HCT116 (cell line): Measurements from ENCODE around the gene GALNT13. TPM values are rescaled to one million over a fixed set of nuclear protein-coding genes. Genes with fewer than 3 reads are reported as not detected.

ENCODE experiments used
- ATAC-seq: fragments of 200-7000 bp; cut with Tn5 transposase; 2 replicates; pipeline ENCODE4 v1.9.1; 2020; ENCODE audit warnings: mild to moderate bottlenecking, moderate library complexity
- BruUV-seq: library from RNA; stranded (reverse); fragments of 400-500 nt; replicated peaks from 2 replicates; lab custom pipeline; 2021; lab: Mats Ljungman, UMichigan
- CTCF ChIA-PET: fragments of 300-600 bp; sonication (Branson Sonifier 250); formaldehyde crosslinking; loops from one replicate; lab custom pipeline; 2021; ENCODE audit warnings: antibody characterized with exemption; lab: Charles Lee
- POLR2A ChIA-PET: fragments of 300-600, 350-600 bp; sonication (Branson Sonifier 250); formaldehyde crosslinking; loops from one replicate; lab custom pipeline; 2021; ENCODE audit warnings: antibody characterized with exemption; lab: Charles Lee
- RAD21 ChIA-PET, 2 experiments: fragments of 300-600 bp; sonication (Branson Sonifier 250); formaldehyde crosslinking; loops; one replicate each; lab custom pipeline; 2023; ENCODE audit warnings: low total read pairs in 2 of 2; ENCODE audit not compliant: uncharacterized antibody in 2 of 2, unreplicated experiment in 2 of 2, low non-redundant PET in 1 of 2; lab: Charles Lee
- DNase-seq: peaks from one replicate; pipeline ENCODE4 v3.0.0-alpha.2; 2010; ENCODE audit warnings: low read depth, low spot score
- H2AFZ ChIP-seq: fragments of 200-600 bp; shearing (Covaris generic), sonication (generic); 2 replicates; pipeline ENCODE4 v1.6.1; 2017; ENCODE audit warnings: low read depth, mixed run types, mixed read lengths, antibody characterized with exemption, low read length; ENCODE audit not compliant: poor library complexity, severe bottlenecking
- H3K27ac ChIP-seq: 2 replicates; pipeline ENCODE4 v1.5.1; 2012; ENCODE audit warnings: low read depth, low read length
- H3K27me3 ChIP-seq: fragments of 200-600 bp; sonication (generic); 2 replicates; pipeline ENCODE4 v1.6.1; 2016; ENCODE audit warnings: mixed run types, low read length, mixed read lengths; ENCODE audit not compliant: insufficient read depth
- H3K36me3 ChIP-seq, 2 experiments: fragments of 200-500 bp in 1 of 2; fragments of 200-600 bp in 1 of 2; sonication (Bioruptor generic) in 1 of 2; sonication (generic) in 1 of 2; 2 replicates each; pipeline versions ENCODE4 v1.5.1 to v1.6.1; 2014 to 2016; ENCODE audit warnings: low read length in 2 of 2, inconsistent platforms in 1 of 2, mixed read lengths in 1 of 2, mixed run types in 1 of 2; ENCODE audit not compliant: insufficient read depth in 2 of 2, control insufficient read depth in 1 of 2
- H3K4me1 ChIP-seq, 2 experiments: fragments of 200-600 bp in 1 of 2; sonication (generic) in 1 of 2; 2 replicates each; pipeline versions ENCODE4 v1.5.1 to v1.6.1; 2012 to 2017; ENCODE audit warnings: low read length in 2 of 2, inconsistent platforms in 1 of 2, mild to moderate bottlenecking in 1 of 2, mixed read lengths in 1 of 2, mixed run types in 1 of 2, moderate library complexity in 1 of 2; ENCODE audit not compliant: insufficient read depth in 2 of 2, control insufficient read depth in 1 of 2
- H3K4me2 ChIP-seq: fragments of 200-600 bp; sonication (generic); 2 replicates; pipeline ENCODE4 v1.6.1; 2017; ENCODE audit warnings: mixed run types, low read length, mixed read lengths
- H3K4me3 ChIP-seq, 2 experiments: fragments of 200-600 bp in 1 of 2; sonication (generic) in 1 of 2; replicated peaks in 1 of 2; 2 replicates each; pipeline ENCODE4 v1.5.1; 2011 to 2016; ENCODE audit warnings: low read length in 2 of 2, control low read depth in 1 of 2, low read depth in 1 of 2, mild to moderate bottlenecking in 1 of 2, mixed read lengths in 1 of 2, mixed run types in 1 of 2
- H3K79me2 ChIP-seq: fragments of 200-600 bp; sonication (generic); 2 replicates; pipeline ENCODE4 v1.6.1; 2017; ENCODE audit warnings: mild to moderate bottlenecking, mixed run types, low read length, moderate library complexity, mixed read lengths; ENCODE audit not compliant: insufficient read depth
- H3K9ac ChIP-seq: fragments of 200-600 bp; sonication (generic); 2 replicates; pipeline ENCODE4 v1.6.1; 2016; ENCODE audit warnings: low read length, mixed read lengths
- H3K9me2 ChIP-seq: fragments of 200-600 bp; sonication (generic), shearing (Covaris generic); 2 replicates; pipeline ENCODE4 v1.6.1; 2017; ENCODE audit warnings: mixed run types, mild to moderate bottlenecking, moderate library complexity; ENCODE audit not compliant: insufficient read depth
- H3K9me3 ChIP-seq, 2 experiments: fragments of 200-500 bp in 1 of 2; fragments of 200-600 bp in 1 of 2; sonication (Bioruptor generic) in 1 of 2; sonication (generic) in 1 of 2; 2 replicates each; pipeline ENCODE4 v1.6.1; 2014 to 2017; ENCODE audit warnings: low read length in 2 of 2, mixed read lengths in 2 of 2, inconsistent platforms in 1 of 2, low read depth in 1 of 2, mild to moderate bottlenecking in 1 of 2, mixed run types in 1 of 2, moderate library complexity in 1 of 2; ENCODE audit not compliant: control insufficient read depth in 1 of 2, insufficient read depth in 1 of 2
- H4K20me1 ChIP-seq: fragments of 200-600 bp; sonication (generic), shearing (Covaris generic); 2 replicates; pipeline ENCODE4 v1.6.1; 2017; ENCODE audit warnings: mixed run types, mild to moderate bottlenecking, moderate library complexity; ENCODE audit not compliant: insufficient read depth
- ATF3 ChIP-seq: IDR thresholded peaks from 2 replicates; pipeline ENCODE4 v1.6.1; 2012
- CBX3 ChIP-seq: IDR thresholded peaks from 2 replicates; pipeline ENCODE4 v1.6.1; 2012; ENCODE audit warnings: low read depth
- CEBPB ChIP-seq: IDR thresholded peaks from 2 replicates; pipeline ENCODE4 v1.6.1; 2012; ENCODE audit warnings: low read depth
- CTCF ChIP-seq, 3 experiments: fragments of 200-600 bp in 1 of 3; sonication (generic) in 1 of 3; IDR thresholded peaks in 2 of 3; conservative IDR thresholded peaks in 1 of 3; 2 replicates each; pipeline ENCODE4 v1.5.1; 2012 to 2017; ENCODE audit warnings: low read depth in 2 of 3, low read length in 2 of 3, antibody characterized with exemption in 1 of 3, borderline replicate concordance in 1 of 3, control low read depth in 1 of 3, mild to moderate bottlenecking in 1 of 3, mixed read lengths in 1 of 3, mixed run types in 1 of 3, moderate library complexity in 1 of 3; ENCODE audit not compliant: insufficient read depth in 1 of 3
- EGR1 ChIP-seq: IDR thresholded peaks from 2 replicates; pipeline ENCODE4 v1.6.1; 2012; ENCODE audit warnings: low read depth
- ELF1 ChIP-seq: IDR thresholded peaks from 2 replicates; pipeline ENCODE4 v1.6.1; 2012; ENCODE audit warnings: low read depth, borderline replicate concordance
- EZH2 ChIP-seq: fragments of 200-600 bp; sonication (generic); IDR thresholded peaks from 2 replicates; pipeline ENCODE4 v1.6.1; 2017; ENCODE audit warnings: antibody characterized with exemption, mixed run types
- EZH2phosphoT487 ChIP-seq: fragments of 200-600 bp; IDR thresholded peaks from 2 replicates; pipeline ENCODE4 v1.6.1; 2018; ENCODE audit warnings: antibody characterized with exemption, borderline replicate concordance
- FOSL1 ChIP-seq: IDR thresholded peaks from 2 replicates; pipeline ENCODE4 v1.6.1; 2012; ENCODE audit warnings: low read depth
- JUND ChIP-seq: IDR thresholded peaks from 2 replicates; pipeline ENCODE4 v1.6.1; 2012
- RAD21 ChIP-seq: IDR thresholded peaks from 2 replicates; pipeline ENCODE4 v1.6.1; 2012; ENCODE audit warnings: low read depth, mild to moderate bottlenecking
- SIN3A ChIP-seq: IDR thresholded peaks from 2 replicates; pipeline ENCODE4 v1.6.1; 2012; ENCODE audit warnings: low read depth
- SP1 ChIP-seq: IDR thresholded peaks from 2 replicates; pipeline ENCODE4 v1.6.1; 2012; ENCODE audit warnings: low read depth
- SRF ChIP-seq: IDR thresholded peaks from 2 replicates; pipeline ENCODE4 v1.6.1; 2012; ENCODE audit warnings: low read depth
- TCF7L2 ChIP-seq: IDR thresholded peaks from 2 replicates; pipeline ENCODE4 v1.7.0; 2011; ENCODE audit warnings: borderline replicate concordance, inconsistent platforms; ENCODE audit not compliant: insufficient read depth, insufficient read length; ENCODE audit errors: extremely low read depth
- ZBTB33 ChIP-seq: IDR thresholded peaks from 2 replicates; pipeline ENCODE4 v1.6.1; 2011; ENCODE audit warnings: mild to moderate bottlenecking, low read length, moderate library complexity; ENCODE audit not compliant: insufficient replicate concordance; ENCODE audit errors: extremely low read depth
- ZFX ChIP-seq: fragments of 450-650 bp; IDR thresholded peaks from 2 replicates; pipeline ENCODE4 v1.6.1; 2017
- ZNF274 ChIP-seq: fragments of 200-500 bp; sonication (Bioruptor generic); IDR thresholded peaks from 2 replicates; pipeline ENCODE4 v1.6.1; 2014; ENCODE audit warnings: mild to moderate bottlenecking, low read depth, low read length, inconsistent platforms
- intact Hi-C: fragments of 100-400 bp; cut with micrococcal nuclease; formaldehyde crosslinking; loops from 2 replicates; pipeline ENCODE4 v1.10.0; 2022
- total RNA-seq: library from RNA; stranded (reverse); gene quantifications from one replicate; pipeline ENCODE4 v1.2.1, GENCODE V29; 2021; ENCODE audit not compliant: unreplicated experiment
- TF ChIP-seq, protein P1 (sequence below): IDR thresholded peaks from 2 replicates; pipeline ENCODE4 v1.6.1; 2012

GALNT13 gene
- total RNA-seq, 1 experiment from 2014 or later, result 0.44 TPM

DNA sequence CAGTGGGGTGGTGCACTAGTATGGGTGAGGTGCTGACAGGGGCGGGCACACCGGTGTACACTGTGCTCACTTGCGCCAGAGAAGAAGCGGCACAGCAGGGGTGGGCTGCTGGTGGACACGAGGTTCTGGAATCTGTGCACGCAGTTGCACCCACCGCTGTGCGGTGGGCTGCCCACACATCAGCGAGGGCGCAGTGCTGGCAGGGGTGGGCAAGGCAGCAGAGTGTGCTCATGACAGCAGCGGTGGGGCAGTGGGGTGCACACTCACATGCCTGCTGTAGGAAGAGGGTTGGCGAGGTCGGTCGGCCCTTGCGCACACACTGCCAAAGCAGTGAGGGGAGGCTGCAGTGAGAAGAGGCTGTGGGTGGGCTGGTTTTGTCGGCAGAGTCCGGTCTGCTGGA, 141.8 kb downstream of the GALNT13 start:
- Histone ChIP-seq H4K20me1 (no peaks in the 10 kb centered on the region), H3K4me1 (no peaks in the 10 kb centered on the region), H3K27me3 (no peaks in the 10 kb centered on the region), H3K36me3 (no peaks in the 10 kb centered on the region), H3K4me3 (no peak overlapping the region), H3K27ac (no peak overlapping the region), H2AFZ (no peak overlapping the region), H3K4me2 (no peak overlapping the region), H3K9me2 (no peaks in the 10 kb centered on the region), H3K9ac (no peak overlapping the region), H3K79me2 (no peaks in the 10 kb centered on the region), H3K9me3 (no peaks in the 10 kb centered on the region; a peak in 1 of 4 replicates)
- ChIA-PET RAD21 (no interaction called here), CTCF (no interaction called here), POLR2A (no interaction called here)
- ATAC-seq (no peak), DNase-seq (no peak)
- intact Hi-C loops, result no loop called here
- TF ChIP-seq ZFX, result no peak
- TF ChIP-seq ZBTB33, result no peak
- no peak for TF ChIP-seq EZH2phosphoT487
- TF ChIP-seq EZH2, result no peak
- TF ChIP-seq ZNF274, result no peak
- TF ChIP-seq EGR1, result no peak
- TF ChIP-seq ATF3, result no peak
- no peak for TF ChIP-seq SP1
- no peak for TF ChIP-seq SRF
- TF ChIP-seq ELF1, result no peak
- TF ChIP-seq, protein P1, sequence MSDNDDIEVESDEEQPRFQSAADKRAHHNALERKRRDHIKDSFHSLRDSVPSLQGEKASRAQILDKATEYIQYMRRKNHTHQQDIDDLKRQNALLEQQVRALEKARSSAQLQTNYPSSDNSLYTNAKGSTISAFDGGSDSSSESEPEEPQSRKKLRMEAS, result no peak
- no peak for TF ChIP-seq CTCF (IDR thresholded peaks at IDR 0.05 in 2 of 3, conservative IDR thresholded peaks at IDR 0.05 in 1 of 3; ENCODE audit: borderline replicate concordance in 1 of 3, insufficient read depth in 1 of 3, low read depth in 2 of 3, low read length in 2 of 3)
- no peak for TF ChIP-seq SIN3A
- TF ChIP-seq CBX3, result no peak
- TF ChIP-seq CEBPB, result no peak
- TF ChIP-seq FOSL1, result no peak
- no peak for TF ChIP-seq JUND
- TF ChIP-seq RAD21, result no peak
- TF ChIP-seq TCF7L2, result no peak
- BruUV-seq, result no TSS peak
